ENCODE measurements around the gene JMJD1C.

- TF ChIP-seq POLR2A (IDR thresholded peaks at IDR 0.05; ENCODE audit: low read length) (no peak), GATA1 (IDR thresholded peaks at IDR 0.05; ENCODE audit: low read depth, low read length) (no peak)
These were observed 31.5 kb upstream of the JMJD1C start for GRCh38 chr10:63497321-63497720.
